ENCODE data around the gene EFNA1.

- TF ChIP-seq CTCF (IDR thresholded peaks at IDR 0.05), result no peak
- TF ChIP-seq POLR2A (IDR thresholded peaks at IDR 0.05), result no peak
- TF ChIP-seq POLR2AphosphoS5 (IDR thresholded peaks at IDR 0.05), result no peak
Measured at GRCh38 chr1:155183775-155184221, 56.1 kb downstream of the EFNA1 start.
